Measurements from ENCODE around the gene GUCY2C. TPM values are rescaled to one million over a fixed set of nuclear protein-coding genes. Genes with fewer than 3 reads are reported as not detected.

GUCY2C gene
- total RNA-seq, 1 donor from 2014 or later = 0.22 TPM

DNA sequence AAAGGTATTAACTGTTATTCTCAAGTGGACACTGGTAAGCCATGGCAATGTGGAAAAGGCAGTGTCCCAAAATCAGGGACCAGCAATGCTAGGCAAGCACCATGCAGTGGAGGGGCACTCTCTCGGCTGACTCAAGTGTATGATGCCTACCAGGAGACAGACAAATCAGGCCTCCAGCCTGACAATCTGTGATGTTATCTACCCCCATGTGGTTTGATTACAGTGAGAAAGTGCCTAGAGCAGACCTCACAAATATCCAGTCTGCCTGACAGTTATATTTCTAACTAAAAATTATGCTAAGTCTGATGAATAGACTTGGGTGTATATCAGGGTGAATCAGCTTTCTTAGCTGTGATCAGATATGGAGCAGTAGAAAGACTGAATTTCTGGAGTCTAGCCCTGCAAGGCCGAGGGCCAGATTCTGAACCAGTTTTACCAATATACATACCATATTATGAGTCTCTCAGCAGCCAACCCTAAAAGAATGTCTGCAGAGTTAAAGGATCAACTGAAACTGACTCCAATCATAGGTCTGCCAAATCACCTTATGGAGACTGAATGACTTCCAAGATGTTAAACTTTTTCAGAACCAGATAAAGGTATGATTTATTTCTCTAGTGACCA lies 132.0 kb downstream of the GUCY2C start:
- POLR2A ChIA-PET = no interaction called here

DNA sequence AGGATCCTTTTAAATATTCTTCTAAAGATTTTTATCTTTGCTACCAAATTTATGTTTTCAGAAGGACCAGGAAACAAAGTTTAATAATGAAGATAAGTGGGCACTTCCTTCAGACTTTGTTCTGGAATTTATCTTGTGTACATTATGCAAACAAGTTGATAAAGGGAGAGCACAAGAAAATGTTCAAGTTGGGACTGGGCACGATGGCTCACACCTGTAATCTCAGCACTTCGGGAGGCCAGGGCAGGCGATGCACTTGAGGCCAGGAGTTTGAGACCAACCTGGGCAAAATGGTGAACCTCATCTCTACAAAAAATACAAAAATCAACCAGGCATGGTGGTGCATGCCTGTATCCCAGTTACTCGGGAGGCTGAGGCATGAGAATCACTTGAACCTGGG lies 133.4 kb downstream of the GUCY2C start:
- DNase-seq = no peak
- no peak for ATAC-seq (ENCODE audit: low read depth)
- POLR2A ChIA-PET = interaction anchor here (0.7 kb wide), 1 partner anchor 161 kb away, joined by 7 read pairs; no protein-coding TSS in a partner anchor
- CTCF ChIA-PET = interaction anchor here (0.7 kb wide), 1 partner anchor 1312 kb away, joined by 3 read pairs; no protein-coding TSS in a partner anchor
- H3K4me1 Mint-ChIP-seq = peaks cover 27% of the 10 kb centered on the region
- intact Hi-C loops (cut with micrococcal nuclease) = no loop called here
- no peaks in the 10 kb centered on the region for H3K9me3 Mint-ChIP-seq
- no peak overlapping the region for H3K4me3 Mint-ChIP-seq
- no peak overlapping the region for H3K27ac Mint-ChIP-seq
- peaks cover 5% of the 10 kb centered on the region for H3K27me3 Mint-ChIP-seq
- no peaks in the 10 kb centered on the region for H3K36me3 Mint-ChIP-seq (ENCODE audit: low read depth)
- TF ChIP-seq, protein P1, sequence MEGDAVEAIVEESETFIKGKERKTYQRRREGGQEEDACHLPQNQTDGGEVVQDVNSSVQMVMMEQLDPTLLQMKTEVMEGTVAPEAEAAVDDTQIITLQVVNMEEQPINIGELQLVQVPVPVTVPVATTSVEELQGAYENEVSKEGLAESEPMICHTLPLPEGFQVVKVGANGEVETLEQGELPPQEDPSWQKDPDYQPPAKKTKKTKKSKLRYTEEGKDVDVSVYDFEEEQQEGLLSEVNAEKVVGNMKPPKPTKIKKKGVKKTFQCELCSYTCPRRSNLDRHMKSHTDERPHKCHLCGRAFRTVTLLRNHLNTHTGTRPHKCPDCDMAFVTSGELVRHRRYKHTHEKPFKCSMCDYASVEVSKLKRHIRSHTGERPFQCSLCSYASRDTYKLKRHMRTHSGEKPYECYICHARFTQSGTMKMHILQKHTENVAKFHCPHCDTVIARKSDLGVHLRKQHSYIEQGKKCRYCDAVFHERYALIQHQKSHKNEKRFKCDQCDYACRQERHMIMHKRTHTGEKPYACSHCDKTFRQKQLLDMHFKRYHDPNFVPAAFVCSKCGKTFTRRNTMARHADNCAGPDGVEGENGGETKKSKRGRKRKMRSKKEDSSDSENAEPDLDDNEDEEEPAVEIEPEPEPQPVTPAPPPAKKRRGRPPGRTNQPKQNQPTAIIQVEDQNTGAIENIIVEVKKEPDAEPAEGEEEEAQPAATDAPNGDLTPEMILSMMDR (IDR thresholded peaks at IDR 0.05) = no peak

More for the DNA sequence above, 132.0 kb downstream of the GUCY2C start:
- CTCF ChIA-PET = no interaction called here
- intact Hi-C loops (cut with micrococcal nuclease) = no loop called here
- H3K9me3 Mint-ChIP-seq = no peaks in the 10 kb centered on the region
- H3K27ac Mint-ChIP-seq = no peak overlapping the region
- H3K4me1 Mint-ChIP-seq = peaks cover 17% of the 10 kb centered on the region
- no peaks in the 10 kb centered on the region for H3K36me3 Mint-ChIP-seq (ENCODE audit: low read depth)
- ATAC-seq (ENCODE audit: low read depth) (no peak), DNase-seq (no peak)
- TF ChIP-seq, protein P1 (IDR thresholded peaks at IDR 0.05) = no peak
- H3K27me3 Mint-ChIP-seq = peaks cover 10% of the 10 kb centered on the region
- no peak overlapping the region for H3K4me3 Mint-ChIP-seq

Other genes with a start within 250 kb of the GUCY2C start
- gene PLBD1, start 128.7 kb downstream of the GUCY2C start, total RNA-seq = 0.33 and 0.56 TPM in 2 replicates
- 86.3 and 89.4 TPM in 2 replicates for gene WBP11, start 106.9 kb upstream of the GUCY2C start, total RNA-seq
- gene C12orf60, start 107.1 kb upstream of the GUCY2C start, total RNA-seq = 0.64 and 0.69 TPM in 2 replicates
- not detected in 2 replicates for gene SMCO3, start 117.6 kb upstream of the GUCY2C start, total RNA-seq
- gene ART4, start 146.9 kb upstream of the GUCY2C start, total RNA-seq = not detected in 2 replicates
- not detected in 2 replicates for gene MGP, start 189.3 kb upstream of the GUCY2C start, total RNA-seq
- 3.8 and 5.4 TPM in 2 replicates for gene ERP27, start 241.9 kb upstream of the GUCY2C start, total RNA-seq